Stomach (tissue), 4 donors: Measurements from ENCODE around the gene TOR3A.

Experiments
- POLR2A ChIP-seq, 4 donors: fragments of 450-650 bp; IDR thresholded peaks; one replicate each; pipeline ENCODE4 v1.6.1; 2016; ENCODE audit warnings: antibody characterized with exemption in 4 of 4, control low read depth in 2 of 4, mild to moderate bottlenecking in 1 of 4, moderate library complexity in 1 of 4
- POLR2AphosphoS5 ChIP-seq, 3 donors: sonication (generic); formaldehyde crosslinking; IDR thresholded peaks; one replicate each; pipeline ENCODE4 v1.6.1; 2016; ENCODE audit warnings: antibody characterized with exemption in 3 of 3
- TF ChIP-seq, protein P1 (sequence below), 7 experiments: fragments of 450-650 bp in 4 of 7; fragments of 200-600 bp in 3 of 7; sonication (generic) in 3 of 7; IDR thresholded peaks; one replicate each; pipeline ENCODE4 v1.5.1; 2016 to 2019; ENCODE audit warnings: antibody characterized with exemption in 7 of 7, control low read depth in 2 of 7, mild to moderate bottlenecking in 1 of 7

DNA sequence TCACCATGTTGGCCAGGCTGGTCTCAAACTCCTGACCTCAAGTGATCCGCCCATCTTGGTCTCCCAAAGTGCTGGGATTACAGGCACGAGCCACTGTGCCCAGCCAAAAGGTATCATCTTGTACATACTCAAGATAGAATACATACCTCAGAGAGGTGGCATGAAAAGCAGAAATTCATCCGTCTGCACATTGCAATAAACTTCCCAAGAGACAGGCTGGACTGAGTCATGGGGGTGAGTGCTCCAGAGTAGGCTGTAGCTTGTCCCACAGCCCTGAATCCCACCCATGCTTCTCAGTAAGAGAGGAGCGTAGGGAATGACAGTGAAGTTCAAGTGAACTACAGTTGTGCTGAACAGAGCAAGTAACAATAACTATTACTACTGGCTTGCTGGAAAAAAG is 19.7 kb downstream of the TOR3A start:
- TF ChIP-seq, protein P1, sequence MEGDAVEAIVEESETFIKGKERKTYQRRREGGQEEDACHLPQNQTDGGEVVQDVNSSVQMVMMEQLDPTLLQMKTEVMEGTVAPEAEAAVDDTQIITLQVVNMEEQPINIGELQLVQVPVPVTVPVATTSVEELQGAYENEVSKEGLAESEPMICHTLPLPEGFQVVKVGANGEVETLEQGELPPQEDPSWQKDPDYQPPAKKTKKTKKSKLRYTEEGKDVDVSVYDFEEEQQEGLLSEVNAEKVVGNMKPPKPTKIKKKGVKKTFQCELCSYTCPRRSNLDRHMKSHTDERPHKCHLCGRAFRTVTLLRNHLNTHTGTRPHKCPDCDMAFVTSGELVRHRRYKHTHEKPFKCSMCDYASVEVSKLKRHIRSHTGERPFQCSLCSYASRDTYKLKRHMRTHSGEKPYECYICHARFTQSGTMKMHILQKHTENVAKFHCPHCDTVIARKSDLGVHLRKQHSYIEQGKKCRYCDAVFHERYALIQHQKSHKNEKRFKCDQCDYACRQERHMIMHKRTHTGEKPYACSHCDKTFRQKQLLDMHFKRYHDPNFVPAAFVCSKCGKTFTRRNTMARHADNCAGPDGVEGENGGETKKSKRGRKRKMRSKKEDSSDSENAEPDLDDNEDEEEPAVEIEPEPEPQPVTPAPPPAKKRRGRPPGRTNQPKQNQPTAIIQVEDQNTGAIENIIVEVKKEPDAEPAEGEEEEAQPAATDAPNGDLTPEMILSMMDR (IDR thresholded peaks at IDR 0.05), result no peak
- TF ChIP-seq POLR2A (IDR thresholded peaks at IDR 0.05) (no peak), POLR2AphosphoS5 (IDR thresholded peaks at IDR 0.05) (no peak)
